Testis (tissue), 3 donors: ENCODE data around the gene COX14. TPM values are rescaled to one million over a fixed set of nuclear protein-coding genes. Genes with fewer than 3 reads are reported as not detected.
"Not testable (repeated sequence)": the region's sequence is repeated elsewhere in the genome, so short reads cannot be mapped to it uniquely, and the experiment has no call there.

Experiments
- DNase-seq: peaks from one replicate; pipeline ENCODE4 v3.0.0-alpha.2; 2019
- H3K27ac ChIP-seq, 2 donors: fragments of 200-600 bp; sonication (generic); one replicate each; pipeline ENCODE4 v1.5.1; 2019
- H3K27me3 ChIP-seq: fragments of 200-600 bp; sonication (generic); one replicate; pipeline ENCODE4 v1.5.1; 2019
- H3K36me3 ChIP-seq: fragments of 200-600 bp; sonication (generic); one replicate; pipeline ENCODE4 v1.5.1; 2017; ENCODE audit warnings: low read depth; ENCODE audit errors: missing control alignments
- H3K4me1 ChIP-seq: fragments of 200-600 bp; sonication (generic); one replicate; pipeline ENCODE4 v1.5.1; 2019
- H3K4me3 ChIP-seq, 2 donors: fragments of 200-600 bp; sonication (generic); one replicate each; pipeline ENCODE4 v1.5.1; 2017 to 2019
- H3K9me3 ChIP-seq: fragments of 200-600 bp; sonication (generic); one replicate; pipeline ENCODE4 v1.5.1; 2017
- CTCF ChIP-seq, 3 experiments: fragments of 450-650 bp in 2 of 3; fragments of 200-600 bp in 1 of 3; sonication (generic) in 1 of 3; IDR thresholded peaks; one replicate each; pipeline ENCODE4 v1.5.1; 2016 to 2019; ENCODE audit warnings: antibody characterized with exemption in 3 of 3, mild to moderate bottlenecking in 2 of 3, moderate library complexity in 1 of 3
- POLR2A ChIP-seq: fragments of 450-650 bp; IDR thresholded peaks from one replicate; pipeline ENCODE4 v1.6.1; 2017; ENCODE audit warnings: antibody characterized with exemption, mild to moderate bottlenecking, moderate library complexity
- WGBS, 2 donors: methylation state at CpG; one replicate each; pipeline ENCODE4 v1.1.5; 2018; 5-methylcytosine and 5-hydroxymethylcytosine counted together
- intact Hi-C: fragments of 100-400 bp; cut with DNase I; formaldehyde crosslinking; loops from one replicate; pipeline ENCODE4 v1.15.1; 2023; ENCODE audit warnings: low total_unique reads
- polyA plus RNA-seq: library from polyadenylated mRNA; stranded (reverse); fragments of 350-450 nt; fragmentation: Illumina TruSeq; extraction: RNeasy Lipid Tissue Mini Kit (QIAGEN cat#74804); gene quantifications from one replicate; pipeline ENCODE4 v1.2.3, GENCODE V29; 2014; ENCODE audit warnings: low read depth, low replicate concordance; ENCODE audit not compliant: insufficient read depth
- total RNA-seq, 2 donors: library from RNA; depleted of rRNA; stranded (reverse); fragments of >200 nt; gene quantifications; one replicate each; pipeline ENCODE4 v1.2.3, GENCODE V29; 2016

The COX14 gene
- total and polyA plus RNA-seq, 3 donors from 2014 or later: 38.7 to 54.9 (median 50.2) TPM

DNA sequence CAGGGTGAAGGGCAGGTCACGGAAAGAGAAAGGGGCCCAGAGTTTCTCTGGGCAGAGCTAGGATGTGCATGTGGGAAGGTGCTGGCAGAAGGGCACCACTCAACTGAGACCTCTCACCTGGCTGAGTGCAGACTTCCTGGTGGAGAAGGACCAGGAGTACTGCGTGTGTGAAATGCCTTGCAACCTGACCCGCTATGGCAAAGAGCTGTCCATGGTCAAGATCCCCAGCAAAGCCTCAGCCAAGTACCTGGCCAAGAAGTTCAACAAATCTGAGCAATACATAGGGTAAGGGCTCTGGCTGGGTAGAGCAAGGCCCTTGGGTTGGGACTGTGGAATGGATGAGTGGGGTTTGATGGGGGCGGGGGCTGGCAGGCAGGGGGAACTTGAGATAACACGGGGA, 32.3 kb upstream of the COX14 start:
- H3K36me3 ChIP-seq: no peaks in the 10 kb centered on the region
- H3K4me3 ChIP-seq: no peak overlapping the region
- H3K27me3 ChIP-seq: no peaks in the 10 kb centered on the region
- no peaks in the 10 kb centered on the region for H3K9me3 ChIP-seq
- TF ChIP-seq CTCF (IDR thresholded peaks at IDR 0.05) (no peak), POLR2A (no peak)
- H3K27ac ChIP-seq: no peak overlapping the region
- H3K4me1 ChIP-seq: peaks cover 7% of the 10 kb centered on the region
- 84 to 90% methylated on average over 5 of the region's 5 CpGs for WGBS, 2 donors
- DNase-seq: no peak
- intact Hi-C loops: no loop called here

DNA sequence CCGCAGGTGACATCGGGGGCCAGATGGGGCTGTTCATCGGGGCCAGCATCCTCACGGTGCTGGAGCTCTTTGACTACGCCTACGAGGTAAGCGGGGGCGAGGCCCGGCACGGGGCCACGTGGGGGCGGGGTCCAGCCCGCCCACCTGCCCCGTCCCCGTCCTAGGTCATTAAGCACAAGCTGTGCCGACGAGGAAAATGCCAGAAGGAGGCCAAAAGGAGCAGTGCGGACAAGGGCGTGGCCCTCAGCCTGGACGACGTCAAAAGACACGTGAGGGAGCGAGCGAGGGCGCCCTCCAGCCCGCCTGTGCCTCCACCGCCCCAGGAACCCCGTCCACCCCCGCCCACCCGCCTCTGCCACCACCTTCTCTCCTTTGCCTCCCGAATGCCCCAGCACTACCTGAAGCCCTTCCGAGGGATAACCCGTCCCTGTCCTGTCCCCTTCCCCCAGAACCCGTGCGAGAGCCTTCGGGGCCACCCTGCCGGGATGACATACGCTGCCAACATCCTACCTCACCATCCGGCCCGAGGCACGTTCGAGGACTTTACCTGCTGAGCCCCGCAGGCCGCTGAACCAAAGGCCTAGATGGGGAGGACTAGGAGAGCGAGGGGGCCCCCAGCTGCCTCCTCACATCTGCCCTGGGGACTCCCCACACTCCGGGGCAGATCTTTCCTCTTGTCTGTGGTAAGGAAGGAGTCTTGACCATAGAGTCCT, 30.8 kb upstream of the COX14 start:
- H3K27ac ChIP-seq: no peak overlapping the region
- DNase-seq: no peak
- 42 to 47% methylated on average over 8 to 46 of the region's 46 CpGs for WGBS, 2 donors
- no peaks in the 10 kb centered on the region for H3K27me3 ChIP-seq
- intact Hi-C loops: no loop called here
- TF ChIP-seq POLR2A (no peak), CTCF (IDR thresholded peaks at IDR 0.05) (no peak)
- H3K4me1 ChIP-seq: peaks cover 8% of the 10 kb centered on the region
- no peaks in the 10 kb centered on the region for H3K36me3 ChIP-seq
- no peaks in the 10 kb centered on the region for H3K9me3 ChIP-seq
- H3K4me3 ChIP-seq: no peak overlapping the region

DNA sequence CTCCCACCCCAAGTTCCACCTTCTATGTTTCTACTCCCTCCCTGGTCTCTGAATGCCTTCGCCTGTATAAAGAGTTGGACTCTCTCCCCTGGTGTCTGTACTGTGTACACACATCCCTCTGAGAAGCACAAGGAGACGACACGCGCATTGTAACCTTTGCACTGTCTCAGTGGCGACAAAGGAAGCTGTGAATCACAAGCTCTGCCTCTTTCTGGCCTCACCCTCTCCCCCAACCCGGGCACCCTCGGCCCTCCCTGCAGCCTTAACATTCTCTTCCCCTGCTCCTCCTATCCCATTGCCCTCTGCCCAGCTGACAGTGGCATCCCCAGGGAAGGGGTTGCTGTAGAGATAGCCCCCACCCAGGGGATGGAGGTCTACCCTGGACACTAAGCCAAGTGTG, 29.4 kb upstream of the COX14 start:
- intact Hi-C loops: no loop called here
- Histone ChIP-seq H3K27ac (no peak overlapping the region), H3K4me3 (no peak overlapping the region), H3K4me1 (peaks cover 8% of the 10 kb centered on the region), H3K27me3 (no peaks in the 10 kb centered on the region), H3K9me3 (no peaks in the 10 kb centered on the region), H3K36me3 (no peaks in the 10 kb centered on the region)
- 85% methylated on average over 7 of the region's 7 CpGs for WGBS, 2 donors
- TF ChIP-seq CTCF (IDR thresholded peaks at IDR 0.05): no peak
- TF ChIP-seq POLR2A: no peak
- DNase-seq: no peak

DNA sequence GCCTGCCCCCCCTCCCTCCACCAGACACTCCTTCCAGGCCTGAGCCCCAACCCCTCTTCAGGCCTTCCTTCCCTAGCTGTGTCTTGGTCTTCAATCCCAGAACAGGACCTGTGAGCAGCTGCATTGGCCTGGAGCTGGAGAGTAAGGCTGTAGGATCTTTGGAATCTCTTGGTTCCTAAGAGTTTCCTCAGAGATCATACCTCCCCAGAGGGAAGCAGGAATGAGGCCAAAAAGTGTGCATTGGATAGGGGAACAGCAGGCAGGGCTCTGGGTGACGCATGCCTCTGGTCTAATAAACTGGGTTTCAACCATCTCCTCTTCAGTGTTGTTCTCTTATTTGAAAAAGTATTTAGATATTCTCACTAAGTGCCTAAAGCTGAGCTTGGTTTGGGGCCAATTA, 28.7 kb upstream of the COX14 start:
- TF ChIP-seq POLR2A: no peak
- no peak for TF ChIP-seq CTCF (IDR thresholded peaks at IDR 0.05)
- H3K9me3 ChIP-seq: no peaks in the 10 kb centered on the region
- whole genome bisulfite sequencing, 2 donors: 55 to 68% methylated on average over 1 of the region's 1 CpG
- no peak overlapping the region for H3K27ac ChIP-seq
- H3K36me3 ChIP-seq: no peaks in the 10 kb centered on the region
- H3K4me3 ChIP-seq: no peak overlapping the region
- no peak for DNase-seq
- peaks cover 8% of the 10 kb centered on the region for H3K4me1 ChIP-seq
- no peaks in the 10 kb centered on the region for H3K27me3 ChIP-seq
- intact Hi-C loops: no loop called here

DNA sequence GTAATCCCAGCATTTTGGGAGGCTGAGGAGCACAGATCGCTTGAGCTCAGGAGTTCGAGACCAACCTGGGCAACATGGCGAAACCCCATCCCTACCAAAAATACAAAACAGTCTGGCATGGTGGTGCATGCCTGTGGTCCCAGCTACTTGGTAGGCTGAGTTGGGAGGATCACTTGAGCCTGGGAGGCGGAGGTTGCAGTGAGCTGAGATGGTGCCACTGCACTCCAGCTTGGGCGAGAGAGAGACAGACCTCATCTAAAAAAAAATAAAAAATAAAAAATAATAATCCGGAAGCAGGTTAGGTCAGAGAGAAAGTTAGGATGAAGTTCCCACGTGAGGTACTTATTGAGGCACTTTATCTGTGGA, 27.6 kb upstream of the COX14 start:
- H3K4me3 ChIP-seq: peak overlapping the region; percentile 81 to 97
- 29% methylated on average over 7 of the region's 7 CpGs for WGBS, 2 donors
- H3K36me3 ChIP-seq, H3K4me1 ChIP-seq, intact Hi-C loops, H3K9me3 ChIP-seq, H3K27me3 ChIP-seq, DNase-seq: not testable (repeated sequence)
- peak overlapping the region; percentile 89 to 96 for H3K27ac ChIP-seq
